ENCODE measurements around the gene ALOX15B. TPM values are rescaled to one million over a fixed set of nuclear protein-coding genes. Genes with fewer than 3 reads are reported as not detected.

ALOX15B gene
- total and polyA plus RNA-seq, 3 experiments from 2014 or later = not detected

GRCh38 chr17:8062807-8063483 lies 24.1 kb downstream of the ALOX15B start:
- Mint-ChIP-seq H3K27me3 (peaks cover 37 to 52% of the 10 kb centered on the region in 2 donors), H3K36me3 (no peaks in the 10 kb centered on the region), H3K27ac (peak overlapping the region in 2 of 8 donors; percentile 2 to 55), H3K4me3 (no peak overlapping the region), H3K4me1 (peaks cover 0 to 5% (median 0%) of the 10 kb centered on the region in 3 donors), H3K9me3 (no peaks in the 10 kb centered on the region)
- peaks cover 21% of the 10 kb centered on the region for H3K27me3 ChIP-seq (ENCODE audit: insufficient read depth, low read length, poor library complexity, severe bottlenecking)
- no peak for DNase-seq
- no peaks in the 10 kb centered on the region for H3K4me1 ChIP-seq (ENCODE audit: insufficient read depth, low read length)
- H3K4me3 ChIP-seq (ENCODE audit: low read length) = no peak overlapping the region
- H3K9me3 ChIP-seq (ENCODE audit: low read length) = no peaks in the 10 kb centered on the region
- ChIA-PET CTCF (interaction anchor here (1.1 to 4.6 kb wide), 6 partner anchors 8 to 319 kb away, joined by 4 to 42 read pairs (median 19); no protein-coding TSS in a partner anchor), POLR2A (no interaction called here)
- H3K27ac ChIP-seq (ENCODE audit: low read depth, low read length) = no peak overlapping the region
- no peaks in the 10 kb centered on the region for H3K36me3 ChIP-seq (ENCODE audit: insufficient read depth, low read length)

- DNase-seq = peak in 1 of 5 donors; percentile 28
- H3K36me3 Mint-ChIP-seq = no peaks in the 10 kb centered on the region
- no peaks in the 10 kb centered on the region for H3K36me3 ChIP-seq (ENCODE audit: insufficient read depth, low read length)
- H3K4me3 Mint-ChIP-seq = no peak overlapping the region
- ChIA-PET CTCF (interaction anchor here (1.3 kb wide), 1 partner anchor 14 kb away, joined by 4 read pairs; no protein-coding TSS in a partner anchor), POLR2A (no interaction called here)
- H3K27me3 ChIP-seq (ENCODE audit: insufficient read depth, low read length, poor library complexity, severe bottlenecking) = peaks cover 18% of the 10 kb centered on the region
- no peaks in the 10 kb centered on the region for H3K4me1 ChIP-seq (ENCODE audit: insufficient read depth, low read length)
- H3K9me3 ChIP-seq (ENCODE audit: low read length) = no peaks in the 10 kb centered on the region
- peaks cover 0 to 5% (median 0%) of the 10 kb centered on the region in 3 donors for H3K4me1 Mint-ChIP-seq
- H3K9me3 Mint-ChIP-seq = no peaks in the 10 kb centered on the region
- H3K27me3 Mint-ChIP-seq = peaks cover 37 to 48% of the 10 kb centered on the region in 2 donors
- H3K27ac Mint-ChIP-seq = peak overlapping the region in 1 of 8 donors; percentile 54
- H3K4me3 ChIP-seq (ENCODE audit: low read length) = no peak overlapping the region
- H3K27ac ChIP-seq (ENCODE audit: low read depth, low read length) = no peak overlapping the region
These were observed 25.1 kb downstream of the ALOX15B start for GRCh38 chr17:8063761-8064534.

- Histone ChIP-seq H3K36me3 (ENCODE audit: insufficient read depth, low read length) (no peaks in the 10 kb centered on the region), H3K4me1 (ENCODE audit: insufficient read depth, low read length) (no peaks in the 10 kb centered on the region), H3K27ac (ENCODE audit: low read depth, low read length) (no peak overlapping the region), H3K27me3 (ENCODE audit: insufficient read depth, low read length, poor library complexity, severe bottlenecking) (peaks cover 11% of the 10 kb centered on the region), H3K9me3 (ENCODE audit: low read length) (no peaks in the 10 kb centered on the region), H3K4me3 (ENCODE audit: low read length) (no peak overlapping the region)
- no peak for DNase-seq
- POLR2A ChIA-PET = no interaction called here
- Mint-ChIP-seq H3K4me1 (peaks cover 0 to 5% (median 0%) of the 10 kb centered on the region in 3 donors), H3K4me3 (no peak overlapping the region), H3K36me3 (no peaks in the 10 kb centered on the region), H3K27me3 (peaks cover 33 to 41% of the 10 kb centered on the region in 2 donors), H3K27ac (no peak overlapping the region), H3K9me3 (no peaks in the 10 kb centered on the region)
- CTCF ChIA-PET = interaction anchor here (1.0 to 1.3 kb wide), 3 partner anchors 8 to 14 kb away, joined by 3 to 4 read pairs (median 3); no protein-coding TSS in a partner anchor
These were observed 25.7 kb downstream of the ALOX15B start for GRCh38 chr17:8064561-8065019.

- CTCF ChIA-PET = no interaction called here
- Histone ChIP-seq H3K9me3 (ENCODE audit: low read length) (no peaks in the 10 kb centered on the region), H3K27ac (ENCODE audit: low read depth, low read length) (no peak overlapping the region), H3K4me3 (ENCODE audit: low read length) (no peak overlapping the region), H3K4me1 (ENCODE audit: insufficient read depth, low read length) (peaks cover 2% of the 10 kb centered on the region), H3K27me3 (ENCODE audit: insufficient read depth, low read length, poor library complexity, severe bottlenecking) (peaks cover 7% of the 10 kb centered on the region), H3K36me3 (ENCODE audit: insufficient read depth, low read length) (no peaks in the 10 kb centered on the region)
- Mint-ChIP-seq H3K4me1 (peaks cover 0 to 5% (median 0%) of the 10 kb centered on the region in 3 donors), H3K27ac (peak overlapping the region in 1 of 8 donors; percentile 81), H3K4me3 (no peak overlapping the region), H3K27me3 (peaks cover 32 to 33% of the 10 kb centered on the region in 2 donors), H3K36me3 (no peaks in the 10 kb centered on the region), H3K9me3 (no peaks in the 10 kb centered on the region)
- DNase-seq = no peak
- POLR2A ChIA-PET = no interaction called here
These were observed 28.2 kb downstream of the ALOX15B start for GRCh38 chr17:8066841-8067775.

- no peaks in the 10 kb centered on the region for H3K9me3 Mint-ChIP-seq
- H3K27me3 Mint-ChIP-seq = peaks cover 31 to 35% of the 10 kb centered on the region in 2 donors
- Histone ChIP-seq H3K27me3 (ENCODE audit: insufficient read depth, low read length, poor library complexity, severe bottlenecking) (peaks cover 7% of the 10 kb centered on the region), H3K9me3 (ENCODE audit: low read length) (no peaks in the 10 kb centered on the region), H3K4me1 (ENCODE audit: insufficient read depth, low read length) (peaks cover 9% of the 10 kb centered on the region), H3K27ac (ENCODE audit: low read depth, low read length) (no peak overlapping the region), H3K4me3 (ENCODE audit: low read length) (no peak overlapping the region), H3K36me3 (ENCODE audit: insufficient read depth, low read length) (no peaks in the 10 kb centered on the region)
- no peaks in the 10 kb centered on the region for H3K36me3 Mint-ChIP-seq
- H3K4me3 Mint-ChIP-seq = no peak overlapping the region
- ChIA-PET POLR2A (no interaction called here), CTCF (no interaction called here)
- DNase-seq = no peak
- H3K27ac Mint-ChIP-seq = peak overlapping the region in 1 of 8 donors; percentile 13
- peaks cover 3 to 7% (median 5%) of the 10 kb centered on the region in 3 donors for H3K4me1 Mint-ChIP-seq
These were observed 28.9 kb downstream of the ALOX15B start for GRCh38 chr17:8067806-8068205.

GRCh38 chr17:8068736-8069586 lies 30.1 kb downstream of the ALOX15B start:
- no peaks in the 10 kb centered on the region for H3K36me3 ChIP-seq (ENCODE audit: insufficient read depth, low read length)
- H3K9me3 ChIP-seq (ENCODE audit: low read length) = no peaks in the 10 kb centered on the region
- no peak overlapping the region for H3K4me3 ChIP-seq (ENCODE audit: low read length)
- peaks cover 31 to 32% of the 10 kb centered on the region in 2 donors for H3K27me3 Mint-ChIP-seq
- no peak overlapping the region for H3K27ac ChIP-seq (ENCODE audit: low read depth, low read length)
- peaks cover 12 to 18% (median 16%) of the 10 kb centered on the region in 3 donors for H3K4me1 Mint-ChIP-seq
- no peak overlapping the region for H3K4me3 Mint-ChIP-seq
- peaks cover 3% of the 10 kb centered on the region for H3K27me3 ChIP-seq (ENCODE audit: insufficient read depth, low read length, poor library complexity, severe bottlenecking)
- no peak for DNase-seq
- H3K36me3 Mint-ChIP-seq = no peaks in the 10 kb centered on the region
- no peak overlapping the region for H3K27ac Mint-ChIP-seq
- ChIA-PET POLR2A (interaction anchor here (1.2 kb wide), 1 partner anchor 9 kb away, joined by 3 read pairs; no protein-coding TSS in a partner anchor), CTCF (interaction anchor here (1.5 to 4.5 kb wide), 4 partner anchors 8 to 24 kb away, joined by 4 to 26 read pairs (median 20); no protein-coding TSS in a partner anchor)
- H3K4me1 ChIP-seq (ENCODE audit: insufficient read depth, low read length) = peaks cover 20% of the 10 kb centered on the region
- H3K9me3 Mint-ChIP-seq = peaks cover 0 to 1% (median 0%) of the 10 kb centered on the region in 5 donors

GRCh38 chr17:8069587-8069860 lies 30.7 kb downstream of the ALOX15B start:
- peaks cover 9% of the 10 kb centered on the region for H3K27me3 ChIP-seq (ENCODE audit: insufficient read depth, low read length, poor library complexity, severe bottlenecking)
- H3K36me3 ChIP-seq (ENCODE audit: insufficient read depth, low read length) = no peaks in the 10 kb centered on the region
- H3K9me3 ChIP-seq (ENCODE audit: low read length) = no peaks in the 10 kb centered on the region
- Mint-ChIP-seq H3K4me1 (peaks cover 16 to 23% (median 17%) of the 10 kb centered on the region in 3 donors), H3K27ac (no peak overlapping the region), H3K9me3 (peaks cover 0 to 1% (median 0%) of the 10 kb centered on the region in 5 donors), H3K36me3 (no peaks in the 10 kb centered on the region), H3K4me3 (no peak overlapping the region), H3K27me3 (peaks cover 35 to 37% of the 10 kb centered on the region in 2 donors)
- H3K27ac ChIP-seq (ENCODE audit: low read depth, low read length) = no peak overlapping the region
- H3K4me3 ChIP-seq (ENCODE audit: low read length) = no peak overlapping the region
- CTCF ChIA-PET = interaction anchor here (1.5 to 4.5 kb wide), 4 partner anchors 8 to 24 kb away, joined by 4 to 26 read pairs (median 20); no protein-coding TSS in a partner anchor
- DNase-seq = no peak
- peaks cover 23% of the 10 kb centered on the region for H3K4me1 ChIP-seq (ENCODE audit: insufficient read depth, low read length)
- POLR2A ChIA-PET = interaction anchor here (1.2 kb wide), 1 partner anchor 9 kb away, joined by 3 read pairs; no protein-coding TSS in a partner anchor
